Measurements from ENCODE around the gene AP4B1. TPM values are rescaled to one million over a fixed set of nuclear protein-coding genes. Genes with fewer than 3 reads are reported as not detected.

AP4B1 gene
- total RNA-seq, 4 donors from 2014 or later = 6.5 to 11.2 (median 8.4) TPM

DNA sequence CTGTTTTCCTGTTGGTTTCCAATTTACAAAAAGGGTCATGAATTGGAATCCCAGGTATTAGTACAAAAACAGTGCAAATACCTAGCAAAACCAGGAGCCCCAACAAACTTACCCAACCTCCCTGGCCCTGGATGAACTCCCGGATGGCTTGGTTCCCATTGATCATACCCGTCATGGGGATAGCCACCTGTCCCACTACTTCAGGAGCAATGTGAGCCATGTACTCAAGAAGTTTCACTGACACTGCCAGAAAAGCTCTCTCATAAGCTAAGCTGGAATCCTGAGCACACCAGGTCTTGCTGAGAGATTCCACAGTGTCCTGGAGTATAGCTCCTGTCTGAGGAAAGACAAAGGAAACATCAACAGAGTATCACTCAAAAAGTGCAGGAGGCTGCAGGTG, 22.9 kb downstream of the AP4B1 start:
- ATAC-seq = peak; percentile 62 to 94

DNA sequence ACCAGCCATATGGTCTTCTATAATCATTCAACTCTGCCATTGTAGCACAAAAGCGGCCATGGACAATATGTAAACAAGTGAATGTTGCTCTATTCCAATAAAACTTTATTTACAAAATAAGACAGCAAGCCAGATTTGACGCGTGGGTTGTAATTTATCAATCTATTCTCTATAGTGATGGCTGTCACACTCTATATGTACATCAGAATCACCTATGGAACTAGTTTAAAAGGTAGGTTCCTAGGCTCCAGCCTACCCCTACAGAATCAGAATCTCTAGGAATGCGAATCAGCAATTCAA, 24.9 kb downstream of the AP4B1 start:
- no peak overlapping the region for H3K27ac ChIP-seq
- no peaks in the 10 kb centered on the region for H3K27me3 ChIP-seq
- DNase-seq (no peak), ATAC-seq (no peak)
- H3K36me3 ChIP-seq = no peaks in the 10 kb centered on the region
- intact Hi-C loops (cut with DNase I; ENCODE audit: low total_unique reads) = no loop called here
- in situ Hi-C loops (cut with MboI; ENCODE audit: low sequenced_read_pairs in 4 of 4) = no loop called here
- peaks cover 5 to 14% of the 10 kb centered on the region in 2 donors for H3K4me1 ChIP-seq
- TF ChIP-seq POLR2A (IDR thresholded peaks at IDR 0.05) = no peak
- TF ChIP-seq, protein P1, sequence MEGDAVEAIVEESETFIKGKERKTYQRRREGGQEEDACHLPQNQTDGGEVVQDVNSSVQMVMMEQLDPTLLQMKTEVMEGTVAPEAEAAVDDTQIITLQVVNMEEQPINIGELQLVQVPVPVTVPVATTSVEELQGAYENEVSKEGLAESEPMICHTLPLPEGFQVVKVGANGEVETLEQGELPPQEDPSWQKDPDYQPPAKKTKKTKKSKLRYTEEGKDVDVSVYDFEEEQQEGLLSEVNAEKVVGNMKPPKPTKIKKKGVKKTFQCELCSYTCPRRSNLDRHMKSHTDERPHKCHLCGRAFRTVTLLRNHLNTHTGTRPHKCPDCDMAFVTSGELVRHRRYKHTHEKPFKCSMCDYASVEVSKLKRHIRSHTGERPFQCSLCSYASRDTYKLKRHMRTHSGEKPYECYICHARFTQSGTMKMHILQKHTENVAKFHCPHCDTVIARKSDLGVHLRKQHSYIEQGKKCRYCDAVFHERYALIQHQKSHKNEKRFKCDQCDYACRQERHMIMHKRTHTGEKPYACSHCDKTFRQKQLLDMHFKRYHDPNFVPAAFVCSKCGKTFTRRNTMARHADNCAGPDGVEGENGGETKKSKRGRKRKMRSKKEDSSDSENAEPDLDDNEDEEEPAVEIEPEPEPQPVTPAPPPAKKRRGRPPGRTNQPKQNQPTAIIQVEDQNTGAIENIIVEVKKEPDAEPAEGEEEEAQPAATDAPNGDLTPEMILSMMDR (IDR thresholded peaks at IDR 0.05 in 4 of 5, conservative IDR thresholded peaks at IDR 0.05 in 1 of 5) = no peak
- H3K9me3 ChIP-seq = no peaks in the 10 kb centered on the region
- H3K4me3 ChIP-seq = no peak overlapping the region

More for the DNA sequence above, 22.9 kb downstream of the AP4B1 start:
- Histone ChIP-seq H3K4me1 (peaks cover 5 to 14% of the 10 kb centered on the region in 2 donors), H3K27ac (no peak overlapping the region), H3K4me3 (no peak overlapping the region), H3K9me3 (no peaks in the 10 kb centered on the region), H3K36me3 (no peaks in the 10 kb centered on the region), H3K27me3 (no peaks in the 10 kb centered on the region)
- in situ Hi-C loops (cut with MboI; ENCODE audit: low sequenced_read_pairs in 4 of 4) (no loop called here), intact Hi-C loops (cut with DNase I; ENCODE audit: low total_unique reads) (no loop called here)
- DNase-seq = peak; percentile 4 to 40
- TF ChIP-seq POLR2A (IDR thresholded peaks at IDR 0.05) = no peak
- TF ChIP-seq, protein P1 (IDR thresholded peaks at IDR 0.05 in 4 of 5, conservative IDR thresholded peaks at IDR 0.05 in 1 of 5) = no peak

DNA sequence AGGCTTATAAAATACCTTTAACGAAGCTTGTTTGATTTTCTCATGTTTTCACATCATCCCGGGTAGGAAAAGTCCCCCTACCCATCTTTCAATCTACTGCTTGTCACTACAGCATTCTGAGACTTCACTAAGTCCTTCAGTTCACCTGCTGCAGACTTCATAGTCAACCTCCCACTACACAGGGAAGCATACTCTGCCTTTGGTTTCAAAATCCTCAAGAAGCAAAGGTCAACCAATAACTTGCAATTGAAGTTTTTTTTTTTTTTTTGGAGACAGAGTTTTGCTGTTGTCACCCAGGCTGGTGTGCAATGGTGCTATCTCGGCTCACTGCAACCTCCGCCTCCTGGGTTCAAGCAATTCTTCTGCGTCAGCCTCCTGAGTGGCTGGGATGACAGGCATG, 28.4 kb downstream of the AP4B1 start:
- Histone ChIP-seq H3K4me3 (no peak overlapping the region), H3K36me3 (no peaks in the 10 kb centered on the region), H3K4me1 (peaks cover 0 to 4% of the 10 kb centered on the region in 2 donors), H3K27ac (no peak overlapping the region), H3K9me3 (no peaks in the 10 kb centered on the region), H3K27me3 (no peaks in the 10 kb centered on the region)
- no peak for ATAC-seq
- intact Hi-C loops (cut with DNase I; ENCODE audit: low total_unique reads) (no loop called here), in situ Hi-C loops (cut with MboI; ENCODE audit: low sequenced_read_pairs in 4 of 4) (no loop called here)
- TF ChIP-seq, protein P1 (IDR thresholded peaks at IDR 0.05 in 4 of 5, conservative IDR thresholded peaks at IDR 0.05 in 1 of 5) = no peak
- TF ChIP-seq POLR2A (IDR thresholded peaks at IDR 0.05) = no peak
- DNase-seq = no peak

DNA sequence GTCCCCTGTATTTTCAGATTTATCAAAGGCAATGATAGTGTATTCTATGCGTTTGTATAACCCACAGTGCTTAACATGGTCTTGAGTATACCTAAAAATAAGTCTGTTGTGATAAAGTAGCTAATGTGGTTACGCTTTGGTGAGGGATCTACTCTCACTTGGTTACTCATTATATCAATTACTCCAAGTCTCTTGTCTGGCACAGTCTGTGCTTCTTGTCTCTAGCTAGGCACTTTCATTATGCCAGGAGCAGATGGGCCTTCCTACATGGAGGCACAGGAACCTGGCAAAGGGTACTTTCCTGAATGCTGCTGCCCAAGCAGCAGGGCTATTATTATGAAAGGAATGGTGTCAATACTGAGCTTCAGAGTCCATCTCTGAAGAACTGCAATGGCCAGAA, 28.9 kb downstream of the AP4B1 start:
- no peak overlapping the region for H3K4me3 ChIP-seq
- ATAC-seq = no peak
- in situ Hi-C loops (cut with MboI; ENCODE audit: low sequenced_read_pairs in 4 of 4) = no loop called here

More for the DNA sequence above, 28.9 kb downstream of the AP4B1 start:
- TF ChIP-seq POLR2A (IDR thresholded peaks at IDR 0.05) = no peak
- TF ChIP-seq, protein P1 (IDR thresholded peaks at IDR 0.05 in 4 of 5, conservative IDR thresholded peaks at IDR 0.05 in 1 of 5) = no peak
- Histone ChIP-seq H3K4me1 (no peaks in the 10 kb centered on the region), H3K36me3 (no peaks in the 10 kb centered on the region), H3K9me3 (no peaks in the 10 kb centered on the region), H3K27me3 (no peaks in the 10 kb centered on the region), H3K27ac (no peak overlapping the region)
- no peak for DNase-seq
- intact Hi-C loops (cut with DNase I; ENCODE audit: low total_unique reads) = no loop called here
